Body of pancreas (tissue), 4 donors: Measurements from ENCODE around the gene TMEM128. TPM values are rescaled to one million over a fixed set of nuclear protein-coding genes. Genes with fewer than 3 reads are reported as not detected.
"Not testable (repeated sequence)": the region's sequence is repeated elsewhere in the genome, so short reads cannot be mapped to it uniquely, and the experiment has no call there.

Experiments
- ATAC-seq: fragments of 150-250 bp; one replicate; pipeline ENCODE4 v1.9.1; 2016
- DNase-seq, 4 donors: peaks; one replicate each; pipeline ENCODE4 v3.0.0-alpha.2; 2019
- H3K27ac ChIP-seq, 4 donors: fragments of 200-600 bp; sonication (generic); 1 replicate in 3 of 4; 2 replicates in 1 of 4; pipeline versions ENCODE4 v1.5.1 to v1.6.1; 2016 to 2019; ENCODE audit warnings: mild to moderate bottlenecking in 1 of 4, mixed read lengths in 1 of 4, moderate library complexity in 1 of 4
- H3K27me3 ChIP-seq, 2 donors: fragments of 200-600 bp; sonication (generic); one replicate each; pipeline ENCODE4 v1.6.0; 2016; ENCODE audit warnings: mild to moderate bottlenecking in 1 of 2
- H3K36me3 ChIP-seq, 2 donors: fragments of 200-600 bp; sonication (generic); replicated peaks in 1 of 2; 2 replicates each; pipeline ENCODE4 v1.5.1; 2016; ENCODE audit warnings: low read depth in 2 of 2; ENCODE audit not compliant: insufficient read depth in 1 of 2
- H3K4me1 ChIP-seq: fragments of 200-600 bp; sonication (generic); one replicate; pipeline ENCODE4 v1.6.0; 2016
- H3K4me3 ChIP-seq, 2 donors: fragments of 200-600 bp; sonication (generic); 1 replicate in 1 of 2; 2 replicates in 1 of 2; pipeline ENCODE4 v1.5.1; 2016 to 2019
- H3K9me3 ChIP-seq, 3 donors: fragments of 200-600 bp; sonication (generic); 1 replicate in 2 of 3; 2 replicates in 1 of 3; pipeline ENCODE4 v1.5.1; 2016
- POLR2A ChIP-seq, 3 donors: fragments of 450-650 bp; IDR thresholded peaks; one replicate each; pipeline ENCODE4 v1.6.1; 2016; ENCODE audit warnings: antibody characterized with exemption in 3 of 3, mild to moderate bottlenecking in 2 of 3
- WGBS, 2 donors: methylation state at CpG; one replicate each; pipeline ENCODE4 v1.1.5; 2017; 5-methylcytosine and 5-hydroxymethylcytosine counted together
- intact Hi-C: fragments of 100-400 bp; cut with DNase I; formaldehyde crosslinking; loops from one replicate; pipeline ENCODE4 v1.15.1; 2023
- total RNA-seq, 2 donors: library from RNA; depleted of rRNA; stranded (reverse); fragments of >200 nt; gene quantifications; one replicate each; pipeline ENCODE4 v1.1.0, GENCODE V29; 2016
- TF ChIP-seq, protein P1 (sequence below), 7 experiments: fragments of 450-650 bp in 4 of 7; fragments of 200-600 bp in 3 of 7; sonication (generic) in 3 of 7; IDR thresholded peaks; one replicate each; pipeline ENCODE4 v1.5.1; 2016 to 2019; ENCODE audit warnings: antibody characterized with exemption in 7 of 7

TMEM128 gene
- total RNA-seq, 2 donors from 2014 or later: 12.9 to 17.1 TPM

DNA sequence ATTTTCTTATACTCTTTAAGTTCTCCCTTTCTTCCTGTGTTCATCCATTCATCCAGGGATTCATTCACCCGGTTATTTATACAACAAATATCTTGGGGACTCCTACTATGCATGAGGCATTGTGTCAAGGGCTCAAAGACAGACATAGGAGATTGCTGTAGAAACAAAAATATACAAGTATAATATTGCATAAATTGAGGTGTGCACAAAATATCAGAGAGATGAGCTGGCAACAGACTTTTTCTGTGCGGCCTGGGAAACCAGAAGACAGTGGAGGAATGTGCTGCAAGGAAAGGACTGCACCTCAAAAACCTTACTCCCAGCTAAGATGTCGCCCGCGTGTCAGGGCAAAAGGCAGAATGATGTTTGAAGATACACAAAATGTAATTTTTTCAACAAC lies 30.9 kb downstream of the TMEM128 start:
- H3K27me3 ChIP-seq: no peaks in the 10 kb centered on the region
- ATAC-seq (no peak), DNase-seq (no peak)
- intact Hi-C loops: no loop called here
- no peaks in the 10 kb centered on the region for H3K9me3 ChIP-seq
- no peaks in the 10 kb centered on the region for H3K36me3 ChIP-seq
- no peak overlapping the region for H3K4me3 ChIP-seq
- TF ChIP-seq, protein P1, sequence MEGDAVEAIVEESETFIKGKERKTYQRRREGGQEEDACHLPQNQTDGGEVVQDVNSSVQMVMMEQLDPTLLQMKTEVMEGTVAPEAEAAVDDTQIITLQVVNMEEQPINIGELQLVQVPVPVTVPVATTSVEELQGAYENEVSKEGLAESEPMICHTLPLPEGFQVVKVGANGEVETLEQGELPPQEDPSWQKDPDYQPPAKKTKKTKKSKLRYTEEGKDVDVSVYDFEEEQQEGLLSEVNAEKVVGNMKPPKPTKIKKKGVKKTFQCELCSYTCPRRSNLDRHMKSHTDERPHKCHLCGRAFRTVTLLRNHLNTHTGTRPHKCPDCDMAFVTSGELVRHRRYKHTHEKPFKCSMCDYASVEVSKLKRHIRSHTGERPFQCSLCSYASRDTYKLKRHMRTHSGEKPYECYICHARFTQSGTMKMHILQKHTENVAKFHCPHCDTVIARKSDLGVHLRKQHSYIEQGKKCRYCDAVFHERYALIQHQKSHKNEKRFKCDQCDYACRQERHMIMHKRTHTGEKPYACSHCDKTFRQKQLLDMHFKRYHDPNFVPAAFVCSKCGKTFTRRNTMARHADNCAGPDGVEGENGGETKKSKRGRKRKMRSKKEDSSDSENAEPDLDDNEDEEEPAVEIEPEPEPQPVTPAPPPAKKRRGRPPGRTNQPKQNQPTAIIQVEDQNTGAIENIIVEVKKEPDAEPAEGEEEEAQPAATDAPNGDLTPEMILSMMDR (IDR thresholded peaks at IDR 0.05): no peak
- no peak for TF ChIP-seq POLR2A (IDR thresholded peaks at IDR 0.05)
- no peak overlapping the region for H3K27ac ChIP-seq
- WGBS, 2 donors: 55 to 78% methylated on average over 5 of the region's 5 CpGs
- no peaks in the 10 kb centered on the region for H3K4me1 ChIP-seq

DNA sequence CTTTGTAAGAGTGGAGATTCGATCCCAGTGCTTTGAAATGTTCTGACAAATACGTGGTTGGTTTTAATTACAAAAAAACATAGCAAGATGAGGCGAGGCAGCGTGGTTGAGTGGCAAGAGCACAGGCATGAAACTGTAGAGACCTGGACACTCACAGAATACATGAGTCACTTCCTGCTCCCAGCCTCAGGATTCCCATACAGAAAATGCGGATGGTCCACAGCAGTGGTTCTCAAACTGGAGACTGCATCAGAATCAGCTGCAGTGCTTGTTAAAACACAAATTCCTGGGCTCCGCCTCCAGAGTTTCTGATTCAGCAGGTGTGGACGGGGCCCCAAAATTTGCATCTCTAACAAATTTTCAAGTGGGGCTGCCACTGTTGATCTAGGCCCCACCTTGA lies 31.4 kb downstream of the TMEM128 start:
- ATAC-seq: no peak
- intact Hi-C loops: no loop called here
- Histone ChIP-seq H3K4me1 (no peaks in the 10 kb centered on the region), H3K9me3 (no peaks in the 10 kb centered on the region), H3K36me3 (no peaks in the 10 kb centered on the region), H3K27me3 (no peaks in the 10 kb centered on the region), H3K27ac (no peak overlapping the region), H3K4me3 (no peak overlapping the region)
- DNase-seq: no peak
- TF ChIP-seq, protein P1 (IDR thresholded peaks at IDR 0.05): no peak
- no peak for TF ChIP-seq POLR2A (IDR thresholded peaks at IDR 0.05)
- WGBS, 2 donors: 57 to 70% methylated on average over 7 of the region's 7 CpGs

DNA sequence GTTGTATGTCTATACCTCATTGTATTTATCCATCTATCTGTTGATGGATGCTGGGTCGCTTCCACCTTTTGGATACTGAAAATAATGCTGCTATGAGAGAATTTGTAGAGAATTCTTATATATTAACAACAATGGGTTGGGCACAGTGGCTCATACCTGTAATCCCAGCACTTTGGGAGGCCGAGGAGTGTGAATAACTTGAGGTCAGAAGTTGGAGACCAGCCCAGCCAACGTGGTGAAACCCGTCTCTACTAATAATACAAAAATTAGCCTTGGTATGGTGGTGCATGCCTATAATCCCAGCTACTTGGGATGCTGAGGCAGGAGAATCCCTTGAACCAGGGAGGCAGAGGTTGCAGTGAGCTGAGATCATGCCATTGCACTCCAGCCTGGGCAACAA lies 34.3 kb downstream of the TMEM128 start:
- H3K4me1 ChIP-seq, DNase-seq, intact Hi-C loops, H3K27me3 ChIP-seq, H3K9me3 ChIP-seq, H3K27ac ChIP-seq, ATAC-seq, H3K36me3 ChIP-seq, H3K4me3 ChIP-seq: not testable (repeated sequence)
- 51 to 56% methylated on average over 4 of the region's 4 CpGs for WGBS, 2 donors

DNA sequence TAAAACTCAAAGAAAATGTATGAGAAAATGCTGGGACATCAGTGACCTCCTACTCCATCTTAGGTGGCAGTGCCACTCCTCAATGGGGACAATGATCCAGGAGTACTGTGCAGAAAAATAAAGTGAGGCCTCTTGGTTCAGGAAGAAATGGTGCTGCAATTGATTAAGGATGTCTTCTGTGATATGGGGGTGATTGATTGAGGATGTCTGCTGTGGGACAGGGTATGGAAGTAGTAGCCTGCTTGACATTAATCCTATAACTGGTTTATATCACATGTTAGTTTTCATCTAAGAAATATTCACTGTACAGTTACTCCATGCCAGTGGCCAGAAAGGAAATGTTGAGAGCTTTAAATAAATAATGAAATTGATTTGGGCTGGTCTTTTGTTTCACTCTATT lies 41.8 kb downstream of the TMEM128 start:
- TF ChIP-seq, protein P1 (IDR thresholded peaks at IDR 0.05): no peak
- TF ChIP-seq POLR2A (IDR thresholded peaks at IDR 0.05): no peak
- Histone ChIP-seq H3K4me1 (no peaks in the 10 kb centered on the region), H3K36me3 (no peaks in the 10 kb centered on the region), H3K4me3 (no peak overlapping the region), H3K27me3 (no peaks in the 10 kb centered on the region), H3K27ac (no peak overlapping the region), H3K9me3 (no peaks in the 10 kb centered on the region)
- intact Hi-C loops: no loop called here
- ATAC-seq (no peak), DNase-seq (no peak)

DNA sequence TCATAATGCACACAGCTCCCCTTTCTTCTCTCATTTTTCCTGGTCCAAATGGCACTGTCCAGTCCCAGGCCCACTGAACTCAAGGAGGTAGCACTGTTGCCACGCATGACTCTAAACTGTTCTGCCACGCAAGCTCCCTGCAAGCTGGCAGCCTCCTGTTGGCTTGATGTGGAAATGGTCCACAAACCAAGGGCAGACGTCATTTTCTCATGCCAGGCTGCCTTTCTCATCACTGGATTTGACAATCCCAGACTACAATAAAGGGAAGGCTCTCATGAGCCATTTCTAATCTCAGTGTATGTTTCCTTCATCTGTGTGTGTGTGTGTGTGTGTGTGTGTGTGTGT lies 43.6 kb downstream of the TMEM128 start:
- Histone ChIP-seq H3K9me3 (no peaks in the 10 kb centered on the region), H3K36me3 (no peaks in the 10 kb centered on the region), H3K4me1 (no peaks in the 10 kb centered on the region), H3K4me3 (no peak overlapping the region), H3K27ac (no peak overlapping the region), H3K27me3 (no peaks in the 10 kb centered on the region)
- intact Hi-C loops: no loop called here
- 66 to 74% methylated on average over 3 of the region's 3 CpGs for WGBS, 2 donors
- DNase-seq: no peak
- ATAC-seq: no peak
- TF ChIP-seq POLR2A (IDR thresholded peaks at IDR 0.05): no peak
- TF ChIP-seq, protein P1 (IDR thresholded peaks at IDR 0.05): no peak
